Measurements from ENCODE around the gene PAX3.

PAX3 gene

DNA sequence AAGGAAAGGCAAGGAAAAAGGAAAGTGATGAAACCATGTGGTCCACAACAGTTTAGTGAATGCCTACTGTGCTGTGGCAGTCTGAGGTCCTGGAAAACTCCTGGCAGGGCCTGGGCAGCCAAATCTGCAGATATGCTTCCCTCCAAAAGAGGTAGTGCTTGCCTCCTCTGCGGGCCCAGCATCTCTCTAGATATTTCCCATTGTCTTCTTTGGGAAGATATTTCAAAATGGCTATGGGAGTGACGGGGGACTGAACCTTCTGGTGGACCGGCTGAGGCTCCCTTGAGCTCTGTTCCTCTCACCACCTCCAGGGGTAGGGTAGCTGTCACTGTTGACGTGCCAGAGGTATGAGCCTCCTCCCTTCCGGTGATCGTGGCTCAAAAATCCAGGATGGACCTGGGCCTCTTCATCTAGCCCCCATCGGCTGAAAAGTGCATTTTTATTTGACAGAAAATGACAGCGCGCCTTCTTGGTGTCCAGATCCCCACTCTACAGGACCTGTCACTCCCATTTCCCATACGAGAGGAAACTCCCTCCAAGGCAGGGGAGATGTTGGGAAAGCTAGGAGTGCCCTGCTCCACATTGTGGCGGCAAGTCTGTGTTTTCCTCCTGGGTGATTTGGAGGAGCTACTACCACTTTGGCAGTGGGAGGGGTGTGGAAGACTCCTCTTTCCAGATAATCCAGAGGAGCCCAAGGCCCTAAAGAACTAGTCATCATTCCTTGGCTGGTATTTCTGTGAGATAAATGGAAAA lies 9.4 kb upstream of the PAX3 start:
- no peaks in the 10 kb centered on the region for H3K36me3 ChIP-seq (ENCODE audit: control insufficient read depth, insufficient read depth, low read length)
- H3K27me3 ChIP-seq (ENCODE audit: control insufficient read depth, insufficient read depth, low read length), result peaks cover 100% of the 10 kb centered on the region
- no peaks in the 10 kb centered on the region for H3K9me3 ChIP-seq (ENCODE audit: control insufficient read depth, low read length)
- H3K4me1 ChIP-seq (ENCODE audit: control insufficient read depth, insufficient read depth, low read length), result peaks cover 30% of the 10 kb centered on the region
- no peak overlapping the region for H3K4me3 ChIP-seq (ENCODE audit: low read length)
- H3K9ac ChIP-seq (ENCODE audit: low read length), result no peak overlapping the region

DNA sequence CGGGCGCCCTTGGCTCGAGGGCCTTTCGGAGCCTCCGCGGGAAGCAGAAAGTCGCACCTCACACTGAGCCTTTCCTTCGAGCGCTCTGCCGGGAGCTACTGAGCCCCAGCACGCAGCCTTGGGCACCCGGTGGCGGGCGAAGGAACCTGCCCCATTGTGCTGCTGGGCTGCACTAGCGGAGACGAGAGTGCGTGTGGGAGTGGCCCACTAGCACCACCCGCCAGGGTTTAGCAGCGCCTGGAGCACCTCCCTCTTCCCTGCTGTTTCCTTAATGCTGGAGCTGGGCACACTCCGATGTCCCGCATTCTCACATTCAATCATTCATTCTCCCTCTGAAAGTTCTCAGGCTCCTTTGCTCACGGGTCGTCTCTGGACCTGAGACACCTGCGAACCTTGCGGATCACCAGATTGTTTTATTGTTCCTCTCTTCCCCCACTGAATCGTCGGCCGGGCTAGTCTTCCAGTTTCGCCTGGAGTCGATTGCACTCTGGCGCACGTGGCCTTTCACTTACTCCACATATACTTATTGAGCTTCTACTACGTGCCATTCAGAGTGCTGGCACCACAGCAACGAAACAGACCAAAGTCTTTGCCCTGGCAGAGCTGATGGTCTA lies 8.5 kb upstream of the PAX3 start:
- no peaks in the 10 kb centered on the region for H3K36me3 ChIP-seq (ENCODE audit: control insufficient read depth, insufficient read depth, low read length)
- H3K4me1 ChIP-seq (ENCODE audit: control insufficient read depth, insufficient read depth, low read length), result peaks cover 30% of the 10 kb centered on the region
- no peak overlapping the region for H3K4me3 ChIP-seq (ENCODE audit: low read length)
- peaks cover 100% of the 10 kb centered on the region for H3K27me3 ChIP-seq (ENCODE audit: control insufficient read depth, insufficient read depth, low read length)
- no peaks in the 10 kb centered on the region for H3K9me3 ChIP-seq (ENCODE audit: control insufficient read depth, low read length)
- H3K9ac ChIP-seq (ENCODE audit: low read length), result no peak overlapping the region

DNA sequence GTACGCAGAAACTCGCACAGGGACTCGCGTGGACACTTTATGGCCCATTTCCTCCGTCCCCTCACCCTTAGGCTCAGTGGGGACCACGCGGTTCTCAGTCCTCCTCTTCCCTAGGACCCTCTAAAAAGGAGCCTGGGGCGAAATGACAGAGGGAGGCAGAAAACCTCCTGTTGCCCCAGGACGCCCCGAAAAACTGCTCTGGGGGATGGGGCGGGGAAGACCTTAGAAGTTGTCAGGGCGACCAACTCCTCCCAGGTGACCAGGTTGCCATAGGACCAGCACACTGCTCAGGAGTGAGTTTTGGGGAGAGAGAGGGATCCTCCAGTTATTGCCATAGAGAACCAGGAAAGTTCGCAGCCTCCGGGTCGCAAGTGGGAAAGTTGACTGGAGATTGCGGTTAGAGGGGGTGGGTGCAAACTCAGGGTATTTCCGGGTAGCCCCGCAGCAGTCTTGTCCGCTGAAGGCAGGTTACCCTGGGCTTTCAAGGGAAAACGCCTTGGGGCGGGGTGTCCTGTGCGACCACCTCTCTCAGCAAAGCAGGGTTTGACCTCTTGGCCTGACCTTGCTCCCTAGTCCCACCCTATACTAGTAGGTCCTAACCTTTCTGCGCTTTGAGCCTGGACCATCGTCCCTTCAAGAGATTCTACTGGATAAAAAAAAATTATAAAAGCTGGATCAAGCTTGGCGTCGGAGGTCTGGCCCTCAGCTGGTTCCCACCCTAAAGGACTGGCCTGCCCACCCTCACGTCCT lies 7.8 kb upstream of the PAX3 start:
- Histone ChIP-seq H3K4me1 (ENCODE audit: control insufficient read depth, insufficient read depth, low read length) (peaks cover 30% of the 10 kb centered on the region), H3K9ac (ENCODE audit: low read length) (no peak overlapping the region), H3K27me3 (ENCODE audit: control insufficient read depth, insufficient read depth, low read length) (peaks cover 100% of the 10 kb centered on the region), H3K9me3 (ENCODE audit: control insufficient read depth, low read length) (peaks cover 2% of the 10 kb centered on the region), H3K4me3 (ENCODE audit: low read length) (peak overlapping the region; percentile 67), H3K36me3 (ENCODE audit: control insufficient read depth, insufficient read depth, low read length) (no peaks in the 10 kb centered on the region)

DNA sequence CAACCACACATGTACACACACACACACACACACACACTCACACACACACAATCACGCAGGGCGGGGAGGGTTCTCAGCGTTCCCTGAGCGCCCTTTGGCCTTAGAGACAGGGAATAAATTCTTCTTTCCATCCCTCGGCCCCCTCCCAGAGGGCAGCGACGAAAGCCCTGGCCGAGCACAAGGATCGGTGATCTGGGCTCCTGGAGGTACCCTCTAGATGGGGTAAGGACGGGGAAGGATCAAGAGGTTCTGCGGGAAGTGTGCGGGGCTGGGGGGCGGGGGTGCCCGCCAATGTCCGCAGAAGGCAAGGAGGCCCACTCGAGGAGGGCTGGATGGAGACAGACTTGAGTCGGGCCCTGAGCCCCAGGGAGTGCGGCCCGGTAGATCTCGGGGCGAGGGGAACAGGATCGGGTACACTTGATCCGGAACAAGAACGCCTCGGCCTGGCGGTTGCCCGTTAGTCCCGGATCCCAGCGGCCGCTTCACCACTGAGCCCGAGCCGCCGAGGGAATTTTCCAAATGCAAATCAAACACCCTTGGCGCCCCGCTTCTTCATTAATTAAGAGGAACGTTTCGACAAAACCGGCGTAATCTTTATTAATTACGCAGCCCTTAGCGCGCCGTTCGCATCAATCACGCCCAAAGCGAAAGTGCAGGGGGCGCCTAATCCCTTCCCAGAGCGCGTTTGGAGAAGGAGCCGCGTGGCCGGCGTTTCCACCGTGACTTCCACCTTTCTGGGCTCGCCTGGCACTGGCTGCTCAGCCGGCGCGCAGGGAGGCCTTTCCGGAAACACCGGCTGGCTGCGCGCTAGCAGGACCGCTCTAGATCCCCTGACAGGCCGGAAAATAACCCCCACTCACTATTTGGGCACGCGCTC lies 7.0 kb upstream of the PAX3 start:
- Histone ChIP-seq H3K4me1 (ENCODE audit: control insufficient read depth, insufficient read depth, low read length) (peaks cover 30% of the 10 kb centered on the region), H3K27me3 (ENCODE audit: control insufficient read depth, insufficient read depth, low read length) (peaks cover 100% of the 10 kb centered on the region), H3K4me3 (ENCODE audit: low read length) (peak overlapping the region; percentile 67), H3K9ac (ENCODE audit: low read length) (peak overlapping the region; percentile 22), H3K36me3 (ENCODE audit: control insufficient read depth, insufficient read depth, low read length) (no peaks in the 10 kb centered on the region), H3K9me3 (ENCODE audit: control insufficient read depth, low read length) (peaks cover 5% of the 10 kb centered on the region)

DNA sequence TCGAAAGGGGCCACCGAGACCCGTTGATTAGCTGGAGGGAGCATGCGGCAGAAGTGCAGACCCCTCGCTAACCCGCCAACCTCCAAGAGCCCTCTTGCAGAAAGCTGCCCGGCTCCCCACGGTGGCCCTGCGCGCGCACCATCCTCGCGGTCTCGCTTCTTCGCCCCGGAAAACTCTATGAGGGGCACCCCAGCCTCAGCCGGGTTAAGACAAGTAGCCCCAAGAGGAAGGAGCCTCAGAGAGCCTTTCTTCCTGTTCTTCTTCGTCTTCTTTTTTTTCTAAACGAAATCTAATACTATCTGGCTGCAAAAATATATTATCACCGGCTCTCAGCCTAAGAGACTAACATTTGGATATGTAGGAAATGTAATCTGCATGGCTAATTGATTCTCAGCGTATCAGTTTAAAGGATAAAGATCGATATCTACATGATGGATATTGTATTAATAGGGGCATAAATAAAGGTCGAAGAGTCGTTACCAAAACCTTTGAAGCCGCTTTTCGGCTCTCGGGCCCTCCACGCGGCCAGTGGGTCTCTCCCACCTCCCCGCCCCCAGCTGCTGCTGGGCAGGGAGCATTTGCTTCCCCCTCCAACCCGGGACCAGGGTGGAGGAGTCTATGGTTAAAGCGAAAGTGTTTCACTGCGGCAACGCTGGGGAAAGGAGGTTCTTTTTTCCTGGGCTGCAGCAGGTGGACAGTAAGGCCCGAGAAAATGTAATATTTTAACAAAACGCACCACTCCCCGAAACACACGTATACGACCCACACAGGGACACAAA lies 6.1 kb upstream of the PAX3 start:
- Histone ChIP-seq H3K9ac (ENCODE audit: low read length) (peak overlapping the region; percentile 22), H3K27me3 (ENCODE audit: control insufficient read depth, insufficient read depth, low read length) (peaks cover 100% of the 10 kb centered on the region), H3K4me1 (ENCODE audit: control insufficient read depth, insufficient read depth, low read length) (peaks cover 30% of the 10 kb centered on the region), H3K4me3 (ENCODE audit: low read length) (peak overlapping the region; percentile 67), H3K36me3 (ENCODE audit: control insufficient read depth, insufficient read depth, low read length) (no peaks in the 10 kb centered on the region), H3K9me3 (ENCODE audit: control insufficient read depth, low read length) (peaks cover 5% of the 10 kb centered on the region)

DNA sequence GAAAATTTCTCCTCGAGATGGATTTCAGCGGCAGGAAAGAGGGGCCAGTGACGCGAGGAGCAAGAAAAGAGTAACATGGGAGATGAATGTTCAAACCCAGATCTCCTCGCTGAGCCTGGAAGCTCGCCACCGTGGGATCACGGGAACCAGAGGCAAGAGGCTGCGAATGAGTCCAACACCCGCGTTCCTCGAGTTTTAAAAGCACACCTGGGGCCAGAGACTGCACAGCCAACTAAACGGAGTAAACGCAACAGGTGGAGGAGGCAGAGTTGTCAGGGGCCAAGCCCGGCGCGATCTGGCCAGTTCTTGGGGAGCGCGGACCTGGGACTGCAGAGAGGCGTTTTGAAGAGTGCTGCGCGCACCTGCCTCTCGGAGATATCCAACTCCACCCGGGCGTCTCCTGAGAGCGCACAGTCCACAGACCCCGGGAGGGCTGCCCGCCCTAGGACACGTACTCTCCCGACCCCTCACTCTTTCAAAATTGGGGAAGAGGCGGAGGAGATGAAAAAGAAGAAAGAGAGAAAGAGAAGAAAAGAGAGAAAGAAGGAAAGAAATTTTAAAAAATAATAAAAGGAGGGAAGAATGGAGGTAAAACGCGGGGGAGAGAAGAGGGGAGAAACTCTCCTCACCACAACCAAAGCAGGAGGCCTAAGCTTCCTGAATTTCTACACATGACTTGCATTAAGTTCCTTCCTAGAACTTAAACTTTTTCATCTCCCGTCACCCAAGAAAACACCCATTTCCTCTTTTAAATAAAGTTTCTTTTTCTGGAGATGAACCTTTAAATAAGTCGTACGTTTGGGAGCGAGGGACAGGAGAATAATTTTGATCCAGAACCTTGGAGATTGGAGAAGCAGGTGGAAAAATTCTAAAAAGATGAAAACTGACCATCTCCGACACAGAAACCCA lies 5.3 kb upstream of the PAX3 start:
- Histone ChIP-seq H3K27me3 (ENCODE audit: control insufficient read depth, insufficient read depth, low read length) (peaks cover 100% of the 10 kb centered on the region), H3K9ac (ENCODE audit: low read length) (no peak overlapping the region), H3K9me3 (ENCODE audit: control insufficient read depth, low read length) (peaks cover 5% of the 10 kb centered on the region), H3K4me1 (ENCODE audit: control insufficient read depth, insufficient read depth, low read length) (peaks cover 38% of the 10 kb centered on the region), H3K36me3 (ENCODE audit: control insufficient read depth, insufficient read depth, low read length) (no peaks in the 10 kb centered on the region), H3K4me3 (ENCODE audit: low read length) (no peak overlapping the region)

DNA sequence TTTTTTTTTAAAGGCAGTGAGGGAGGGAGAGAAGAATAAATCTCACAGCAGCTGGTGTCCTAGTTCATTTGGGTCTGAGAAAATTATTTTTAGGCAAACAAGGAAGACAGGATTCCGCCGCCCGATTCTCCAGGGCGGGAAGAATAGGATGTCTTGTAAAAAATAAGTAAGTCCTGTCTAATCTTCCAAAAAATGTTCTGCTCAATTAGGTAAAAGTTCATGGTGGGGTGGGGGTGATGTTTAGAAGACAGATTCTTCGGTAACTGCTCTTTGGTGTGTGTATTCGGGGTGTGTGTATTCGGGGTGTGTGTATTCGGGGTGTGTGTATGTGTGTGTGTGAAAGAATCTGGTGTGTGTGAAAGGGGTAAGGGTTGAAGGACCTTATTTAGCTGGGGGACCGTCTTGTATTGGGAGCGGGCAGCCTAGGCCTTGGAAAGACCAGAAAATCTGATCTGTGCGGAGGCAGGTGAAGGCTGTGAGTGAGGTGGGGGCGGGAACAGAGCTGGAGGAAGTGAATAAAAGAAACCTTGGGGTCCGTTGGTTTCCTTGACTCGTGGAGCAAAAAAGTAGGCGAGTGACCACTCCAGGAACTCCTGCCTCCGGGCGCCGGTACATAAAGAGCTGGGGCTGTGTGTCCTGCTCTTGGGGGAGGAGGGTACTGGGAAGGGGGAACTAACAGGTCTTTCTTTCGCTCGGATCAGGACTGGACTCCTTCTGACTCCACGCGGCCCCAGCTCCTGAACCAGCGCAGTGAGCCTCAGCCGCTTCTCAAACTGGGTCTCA lies 4.4 kb upstream of the PAX3 start:
- Histone ChIP-seq H3K27me3 (ENCODE audit: control insufficient read depth, insufficient read depth, low read length) (peaks cover 100% of the 10 kb centered on the region), H3K4me1 (ENCODE audit: control insufficient read depth, insufficient read depth, low read length) (peaks cover 46% of the 10 kb centered on the region), H3K9ac (ENCODE audit: low read length) (no peak overlapping the region), H3K4me3 (ENCODE audit: low read length) (no peak overlapping the region), H3K9me3 (ENCODE audit: control insufficient read depth, low read length) (peaks cover 5% of the 10 kb centered on the region), H3K36me3 (ENCODE audit: control insufficient read depth, insufficient read depth, low read length) (no peaks in the 10 kb centered on the region)

DNA sequence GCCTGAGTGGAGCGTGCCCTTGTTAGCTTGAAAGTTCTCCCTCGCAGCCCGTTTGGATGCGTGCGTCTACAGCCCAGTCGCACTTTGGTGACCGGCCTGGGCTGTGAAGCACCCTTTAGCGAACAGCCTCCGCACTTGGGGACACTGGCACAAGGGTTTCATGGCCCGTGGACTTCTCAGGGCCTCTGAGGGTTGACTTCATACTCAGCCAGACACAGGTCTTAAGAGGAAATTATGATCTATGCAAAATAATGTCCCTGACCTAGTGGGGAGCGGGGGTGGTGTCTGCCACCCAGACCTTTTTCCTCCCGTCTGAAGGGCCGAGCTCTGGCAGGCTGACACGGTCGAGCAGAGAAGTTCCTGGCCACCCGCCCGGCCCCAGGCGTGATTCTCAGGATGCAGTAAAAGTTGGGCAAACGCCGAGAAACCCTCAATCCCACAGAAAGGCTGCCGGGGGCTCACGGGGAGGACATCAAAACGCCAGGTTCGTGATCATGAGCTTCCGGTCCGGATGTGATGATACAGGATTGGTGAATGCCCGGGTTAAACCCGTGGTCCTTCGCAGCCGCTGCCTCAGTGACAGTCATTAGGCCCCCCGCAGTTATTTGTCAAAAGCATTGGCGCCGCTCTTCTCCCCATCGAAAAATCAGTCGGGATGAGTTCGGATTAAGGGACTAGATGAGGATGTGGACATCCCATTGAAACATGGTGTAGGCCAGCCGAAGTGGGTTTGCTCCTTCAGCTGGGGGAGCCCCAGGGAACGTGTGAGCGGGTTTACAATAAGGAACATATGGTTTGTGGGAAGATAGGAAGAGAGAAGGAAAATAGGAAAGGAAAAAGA lies 3.6 kb upstream of the PAX3 start:
- no peak overlapping the region for H3K9ac ChIP-seq (ENCODE audit: low read length)
- H3K36me3 ChIP-seq (ENCODE audit: control insufficient read depth, insufficient read depth, low read length), result no peaks in the 10 kb centered on the region
- no peak overlapping the region for H3K4me3 ChIP-seq (ENCODE audit: low read length)
- H3K4me1 ChIP-seq (ENCODE audit: control insufficient read depth, insufficient read depth, low read length), result peaks cover 46% of the 10 kb centered on the region
- H3K27me3 ChIP-seq (ENCODE audit: control insufficient read depth, insufficient read depth, low read length), result peaks cover 100% of the 10 kb centered on the region
- H3K9me3 ChIP-seq (ENCODE audit: control insufficient read depth, low read length), result peaks cover 5% of the 10 kb centered on the region

DNA sequence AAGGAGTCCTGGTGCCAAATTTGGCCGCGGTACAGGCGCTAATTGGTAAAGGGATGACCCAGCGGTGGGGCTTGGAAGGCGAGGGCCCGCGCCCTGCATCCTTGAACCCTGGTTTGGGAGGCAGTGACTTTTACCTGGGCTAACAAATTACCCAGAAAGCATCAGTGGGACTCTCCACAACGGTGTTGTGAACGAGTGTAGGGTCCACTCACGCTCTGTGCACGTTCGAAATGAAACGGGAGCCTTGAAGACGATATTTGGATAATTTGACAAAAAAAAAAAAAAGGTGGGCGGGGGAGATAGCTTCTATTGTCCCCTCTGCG lies 3.0 kb upstream of the PAX3 start:
- H3K4me1 ChIP-seq (ENCODE audit: control insufficient read depth, insufficient read depth, low read length), result peaks cover 40% of the 10 kb centered on the region
- no peak overlapping the region for H3K4me3 ChIP-seq (ENCODE audit: low read length)
- H3K9me3 ChIP-seq (ENCODE audit: control insufficient read depth, low read length), result peaks cover 5% of the 10 kb centered on the region
- no peak overlapping the region for H3K9ac ChIP-seq (ENCODE audit: low read length)
- peaks cover 100% of the 10 kb centered on the region for H3K27me3 ChIP-seq (ENCODE audit: control insufficient read depth, insufficient read depth, low read length)
- H3K36me3 ChIP-seq (ENCODE audit: control insufficient read depth, insufficient read depth, low read length), result no peaks in the 10 kb centered on the region

All from mucosa of stomach (tissue), 1 donor.